ENCODE results near the gene GGCT.
"Not testable (repeated sequence)": the region's sequence is repeated elsewhere in the genome, so short reads cannot be mapped to it uniquely, and the experiment has no call there.

The GGCT gene, protein sequence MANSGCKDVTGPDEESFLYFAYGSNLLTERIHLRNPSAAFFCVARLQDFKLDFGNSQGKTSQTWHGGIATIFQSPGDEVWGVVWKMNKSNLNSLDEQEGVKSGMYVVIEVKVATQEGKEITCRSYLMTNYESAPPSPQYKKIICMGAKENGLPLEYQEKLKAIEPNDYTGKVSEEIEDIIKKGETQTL

DNA sequence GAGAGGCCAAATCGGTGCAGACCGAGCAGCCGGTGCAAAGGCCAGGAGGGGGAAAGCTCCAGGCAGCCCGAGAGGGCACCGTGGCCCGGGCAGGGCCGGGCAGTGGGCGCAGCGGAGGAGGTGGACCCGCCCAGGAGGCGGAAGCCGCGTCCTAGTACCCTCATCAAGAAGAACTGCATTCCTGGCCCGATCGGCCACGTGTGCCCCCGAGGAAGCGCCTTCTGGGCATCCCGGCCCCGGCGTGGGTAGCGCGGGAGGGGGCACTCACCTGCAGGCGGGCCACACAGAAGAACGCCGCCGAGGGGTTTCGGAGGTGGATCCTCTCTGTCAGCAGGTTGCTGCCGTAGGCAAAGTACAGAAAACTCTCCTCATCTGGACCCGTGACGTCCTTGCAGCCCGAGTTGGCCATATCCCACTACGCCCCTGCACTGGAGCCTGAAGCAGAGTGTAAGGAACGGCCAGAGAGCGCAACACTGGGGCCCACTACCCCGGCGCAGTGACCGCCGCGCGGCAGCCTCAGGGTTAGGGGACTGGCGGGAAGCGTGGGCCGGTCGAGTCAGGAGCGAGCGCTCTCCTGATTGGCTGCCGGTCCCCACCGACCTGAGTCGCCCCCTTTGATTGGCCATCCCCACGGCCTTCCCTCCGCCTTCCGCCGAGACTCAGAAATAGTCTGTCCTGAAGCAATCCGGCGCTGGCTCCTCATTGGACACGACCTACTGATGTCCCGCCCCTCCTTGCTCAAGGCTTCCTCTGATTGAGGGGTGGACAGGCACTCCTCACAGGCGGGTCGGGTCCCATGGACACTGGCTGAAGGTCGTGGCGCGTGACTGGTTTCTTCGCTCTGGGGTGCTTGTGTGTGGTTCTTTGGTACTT is at the start of gene GGCT:
Gene GGCT (minus strand): TSS at position 529 of the 873 bp plus-strand sequence. CDS start 120 bp downstream, at position 409.
- peak; percentile 94 to 97 (median 95) for DNase-seq (ENCODE audit: low read depth in 2 of 3, low spot score in 1 of 3)

DNA sequence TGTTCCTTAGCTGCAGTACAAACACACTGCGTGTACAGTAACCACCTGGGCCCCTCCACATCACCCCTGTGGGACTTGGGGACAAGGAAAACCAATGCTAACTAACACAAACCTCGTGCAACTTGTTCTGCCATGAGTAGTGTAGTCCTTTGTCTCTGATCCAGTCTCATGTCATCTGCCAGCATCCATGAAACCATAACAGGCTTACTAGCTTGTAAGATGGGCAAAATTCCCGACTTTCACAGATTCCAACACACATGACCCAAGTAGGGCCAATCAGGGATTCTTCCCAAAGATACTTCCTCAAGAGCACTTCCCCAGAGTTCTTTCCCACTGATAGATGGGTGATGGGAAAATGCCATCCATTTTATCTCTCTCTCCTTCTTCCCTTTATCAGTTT is 48.9 kb upstream of the GGCT start:
- no peak for DNase-seq (ENCODE audit: low read depth in 2 of 3, low spot score in 1 of 3)

DNA sequence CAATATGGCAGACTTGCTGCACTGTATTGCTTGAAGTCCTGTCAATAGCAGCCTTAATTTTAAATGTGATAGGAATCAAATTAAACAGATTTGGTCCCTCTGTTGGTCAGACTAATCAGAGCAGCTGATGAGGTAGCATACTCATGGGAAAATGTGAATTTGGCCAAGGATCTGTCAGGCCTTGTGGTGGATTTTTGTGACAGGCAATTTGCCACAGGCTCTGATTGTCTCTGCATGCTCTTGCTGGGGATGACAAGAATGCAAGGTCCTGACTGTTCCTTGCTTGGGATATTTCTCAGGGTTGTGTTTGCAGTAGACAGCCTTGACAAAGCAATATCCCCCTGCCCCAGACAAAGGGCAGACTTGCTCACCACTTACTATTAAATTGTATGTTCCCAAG is 48.5 kb upstream of the GGCT start:
- no peak for DNase-seq (ENCODE audit: low read depth in 2 of 3, low spot score in 1 of 3)

DNA sequence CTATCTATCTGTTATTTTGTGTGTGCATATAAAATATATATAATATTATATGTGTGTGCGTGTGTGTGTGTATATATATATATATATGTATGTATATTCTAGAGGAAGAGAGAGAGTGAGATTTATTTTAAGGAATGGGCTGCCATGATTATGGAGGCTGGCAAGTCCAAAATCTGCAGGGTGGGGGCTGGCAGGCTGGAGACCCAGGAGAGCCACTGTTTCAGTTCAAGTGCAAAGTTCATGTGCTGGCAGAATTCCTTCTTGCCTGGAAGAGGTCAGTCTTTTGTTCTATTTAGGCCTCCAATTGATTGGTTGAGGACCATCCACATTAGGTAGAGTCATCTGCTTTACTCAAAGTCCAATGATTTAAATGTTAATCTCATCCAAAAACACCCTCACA is 47.7 kb upstream of the GGCT start:
- no peak for DNase-seq (ENCODE audit: low read depth in 2 of 3, low spot score in 1 of 3)

DNA sequence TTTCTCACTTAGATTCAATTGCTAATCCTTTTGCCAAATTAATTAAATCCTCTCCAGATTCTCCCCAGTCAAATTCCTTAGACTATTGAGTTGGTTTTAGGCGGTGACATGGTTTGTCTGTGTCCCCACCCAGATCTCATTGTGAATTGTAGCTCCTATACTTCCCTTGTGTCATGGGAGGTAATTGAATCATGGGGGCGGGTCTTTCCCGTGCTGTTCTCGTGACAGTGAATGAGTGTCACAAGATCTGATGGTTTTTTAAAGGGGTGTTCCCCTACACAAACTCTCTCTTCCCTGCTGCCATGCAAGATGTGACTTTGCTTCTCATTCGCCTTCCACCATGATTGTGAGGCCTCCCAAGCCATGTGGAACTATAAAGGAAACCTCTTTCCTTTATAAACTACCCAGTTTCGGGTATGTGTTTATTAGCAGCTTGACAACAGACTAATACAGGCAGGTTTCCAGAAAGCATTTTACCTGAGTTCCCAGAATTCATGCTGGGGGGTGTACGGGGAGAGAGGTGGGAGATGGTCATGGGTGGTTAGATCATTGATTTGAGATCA is 45.4 kb upstream of the GGCT start:
- DNase-seq (ENCODE audit: low read depth in 2 of 3, low spot score in 1 of 3), result no peak

DNA sequence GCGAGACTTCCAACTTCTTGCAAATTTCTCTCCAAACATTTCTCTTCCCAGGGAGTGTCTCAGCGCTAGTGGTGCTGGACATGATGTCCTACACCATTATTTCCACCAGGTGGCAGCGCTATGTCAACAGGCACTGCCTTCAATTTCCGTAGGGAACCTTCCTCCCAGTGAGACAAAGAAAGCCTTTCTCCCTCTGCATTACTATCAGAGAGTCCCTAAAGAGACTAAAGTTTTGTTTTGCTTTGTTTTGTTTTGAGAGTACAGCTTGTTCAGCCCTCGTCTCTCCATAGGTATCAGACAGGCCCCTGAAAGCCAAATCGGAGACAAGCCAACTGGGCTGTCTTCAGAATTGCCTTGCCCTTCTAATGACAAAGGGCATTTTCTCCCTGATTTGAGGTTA is 44.2 kb upstream of the GGCT start:
- peak in 2 of 3 donors; percentile 15 to 34 for DNase-seq (ENCODE audit: low read depth in 2 of 3, low spot score in 1 of 3)

DNA sequence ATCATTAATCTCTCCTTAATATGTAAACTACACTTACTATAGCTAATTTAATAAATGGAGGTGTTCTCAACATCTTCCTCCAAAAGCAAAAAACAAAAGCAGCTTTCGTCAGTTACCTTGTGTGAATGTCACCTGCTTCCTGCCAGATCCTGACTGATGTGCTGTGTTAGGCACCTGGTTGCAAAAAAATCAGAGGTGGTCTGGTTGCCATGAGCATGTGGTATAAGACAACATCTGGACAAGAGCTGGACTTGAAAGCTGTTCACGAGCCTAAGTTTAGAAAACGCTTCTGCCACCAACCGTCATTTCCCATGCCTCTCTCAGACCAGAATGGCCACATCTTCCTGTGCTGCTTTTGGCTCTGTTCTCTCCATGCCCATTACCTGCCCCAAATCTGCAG is 42.0 kb upstream of the GGCT start:
- no peak for DNase-seq (ENCODE audit: low read depth in 2 of 3, low spot score in 1 of 3)

DNA sequence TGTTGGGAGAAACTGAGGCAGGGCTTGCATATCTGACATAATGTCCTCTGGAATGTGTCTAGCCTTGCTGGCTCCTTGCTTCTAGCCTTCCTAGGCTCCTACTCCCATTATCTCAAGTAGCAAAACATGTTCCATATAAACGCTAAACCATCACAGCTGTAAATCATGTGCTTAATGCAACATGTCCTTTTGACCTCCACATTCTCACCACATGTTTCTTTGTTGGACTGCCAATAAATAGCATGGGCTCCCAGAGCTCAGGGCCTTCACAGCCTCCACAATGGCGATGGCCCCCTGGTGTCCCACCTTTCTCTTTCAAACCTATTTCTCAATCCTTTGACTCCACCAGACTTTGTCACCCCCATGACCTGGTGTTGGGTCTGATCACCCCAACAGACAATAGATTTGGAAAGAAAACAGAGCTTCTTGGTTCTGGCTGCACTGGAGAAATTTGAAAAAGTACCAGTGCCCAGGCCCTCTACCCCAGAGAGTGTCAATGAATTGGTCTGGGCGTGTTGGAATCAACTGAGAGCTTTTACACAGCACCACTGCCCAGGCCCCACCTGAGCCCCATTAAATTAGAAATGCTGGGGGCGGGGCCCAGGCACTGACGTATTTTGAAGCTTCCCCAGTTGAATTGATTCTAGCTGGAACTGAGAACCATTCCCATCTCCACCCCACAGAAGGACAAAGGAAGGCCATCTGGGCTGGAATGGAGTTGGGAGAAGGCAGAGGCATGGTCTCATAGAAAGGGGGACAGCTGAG is 41.3 kb upstream of the GGCT start:
- DNase-seq (ENCODE audit: low read depth in 2 of 3, low spot score in 1 of 3), result no peak

DNA sequence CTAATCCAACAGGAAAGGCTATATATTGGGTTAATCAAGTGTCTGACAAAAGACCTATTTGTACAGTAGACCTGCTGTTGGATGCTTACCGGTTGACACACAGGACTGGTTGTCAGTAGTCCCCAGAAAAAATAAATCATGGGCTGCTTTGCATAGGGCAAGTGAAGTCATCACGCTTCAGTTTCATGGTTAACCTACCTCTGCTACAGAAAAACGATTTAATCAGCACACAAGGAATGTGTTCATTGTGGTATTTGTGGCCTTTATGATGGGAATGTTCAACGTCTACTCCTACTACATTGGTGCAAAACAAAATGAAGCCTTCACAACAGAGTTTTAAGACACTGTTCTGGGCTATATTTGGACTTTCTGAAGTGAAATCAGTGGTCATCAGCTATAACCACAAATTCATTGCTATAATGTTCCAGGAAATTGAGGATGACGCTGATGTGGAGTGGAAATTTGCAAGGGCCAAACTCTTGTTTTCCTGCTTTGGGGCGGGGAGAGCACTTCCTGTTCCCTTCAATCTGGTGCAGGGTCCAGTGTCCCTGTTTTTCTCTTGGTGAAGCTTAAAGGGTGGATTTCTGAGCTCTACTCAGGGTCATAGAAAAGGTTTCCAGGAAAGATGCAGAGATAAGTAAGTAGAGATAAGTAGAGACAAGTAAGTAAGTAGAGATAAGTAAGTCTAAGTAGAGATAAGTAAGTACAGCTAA is 39.3 kb upstream of the GGCT start:
- no peak for DNase-seq (ENCODE audit: low read depth in 2 of 3, low spot score in 1 of 3)

DNA sequence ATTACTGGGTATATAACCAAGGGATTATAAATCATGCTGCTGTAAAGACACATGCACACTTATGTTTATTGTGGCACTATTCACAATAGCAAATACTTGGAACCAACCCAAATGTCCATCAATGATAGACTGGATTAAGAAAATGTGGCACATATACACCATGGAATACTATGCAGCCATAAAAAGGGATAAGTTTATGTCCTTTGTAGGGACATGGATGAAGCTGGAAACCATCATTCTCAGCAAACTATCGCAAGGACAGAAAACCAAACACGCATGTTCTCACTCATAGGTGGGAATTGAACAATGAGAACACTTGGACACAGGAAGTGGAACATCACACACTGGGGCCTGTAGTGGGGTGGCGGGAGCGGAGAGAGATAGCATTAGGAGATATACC is 38.5 kb upstream of the GGCT start:
- DNase-seq (ENCODE audit: low read depth in 2 of 3, low spot score in 1 of 3), result not testable (repeated sequence)

DNA sequence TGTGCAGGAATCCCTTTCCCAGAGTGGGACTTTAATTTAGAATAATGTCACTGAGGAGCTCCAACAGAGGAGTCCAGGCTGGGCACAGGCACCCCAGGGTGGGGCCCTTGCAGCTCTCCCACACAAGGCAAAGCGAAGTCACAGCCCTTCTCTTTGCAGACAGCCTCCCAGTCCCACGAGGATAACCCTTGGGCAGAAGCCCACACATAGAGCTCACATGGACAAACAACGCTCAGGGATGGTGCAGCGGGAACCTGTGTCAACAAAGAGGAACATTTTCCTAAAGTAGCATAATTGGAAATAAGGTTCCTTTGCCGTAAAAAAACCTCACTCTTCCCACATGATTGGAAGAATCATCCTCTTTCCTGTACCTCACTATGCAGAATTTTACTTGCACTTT is 29.3 kb upstream of the GGCT start:
- no peak for DNase-seq (ENCODE audit: low read depth in 2 of 3, low spot score in 1 of 3)

DNA sequence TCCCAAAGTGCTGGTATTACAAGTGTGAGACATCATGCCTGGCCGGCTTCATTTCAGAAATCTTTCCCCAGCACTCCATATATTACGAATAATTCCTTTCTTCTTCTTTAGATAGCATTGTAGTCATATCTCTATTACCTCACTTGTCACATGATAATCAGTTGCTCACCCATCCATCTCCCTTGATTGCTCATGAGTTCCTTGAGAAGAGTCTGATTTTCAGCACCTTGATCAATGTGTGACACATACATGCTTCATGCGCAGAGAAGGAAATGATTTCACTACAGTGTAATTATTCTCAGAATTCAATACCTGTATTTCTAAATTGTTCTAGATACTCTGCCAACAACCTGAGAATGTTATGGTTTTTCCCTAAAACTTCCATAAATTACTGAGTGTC is 26.7 kb upstream of the GGCT start:
- DNase-seq (ENCODE audit: low read depth in 2 of 3, low spot score in 1 of 3), result no peak

DNA sequence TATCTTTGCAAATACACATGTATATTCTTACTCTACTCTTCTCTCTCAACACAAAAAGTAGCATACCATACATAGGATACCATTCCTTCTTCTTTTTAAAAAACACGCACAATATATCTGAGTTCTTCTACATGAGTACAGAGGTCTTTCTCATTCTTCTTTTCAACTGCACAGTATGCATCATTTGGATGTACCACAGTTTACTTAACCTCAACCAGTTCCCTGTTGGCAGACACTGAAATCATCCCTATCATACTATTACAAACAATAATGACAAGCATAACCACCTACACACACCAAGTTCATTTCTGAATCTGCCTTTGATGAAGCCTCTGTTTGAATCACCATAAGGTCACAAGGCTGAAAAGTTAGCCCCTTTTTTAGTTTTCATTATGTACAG is 25.7 kb upstream of the GGCT start:
- DNase-seq (ENCODE audit: low read depth in 2 of 3, low spot score in 1 of 3), result no peak

DNA sequence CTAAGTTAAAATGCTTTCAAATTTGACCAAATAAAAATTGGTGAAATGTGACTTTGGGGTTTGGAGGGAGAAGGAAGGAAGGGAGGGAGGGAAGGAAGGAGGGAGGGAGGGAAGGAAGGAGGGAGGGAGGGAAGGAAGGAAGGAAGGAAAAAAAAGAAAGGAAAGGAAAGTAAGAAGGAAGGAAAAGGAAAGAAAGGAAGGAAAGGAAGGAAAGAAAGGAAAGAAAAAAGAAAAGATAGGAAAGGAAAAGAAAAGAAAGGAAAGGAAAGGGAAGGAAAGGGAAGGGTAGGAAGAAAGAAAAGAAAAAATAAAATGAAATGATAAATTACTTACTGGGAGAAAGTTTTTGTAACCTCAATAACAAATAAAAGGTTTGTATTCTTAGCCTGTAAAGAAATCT is 24.1 kb upstream of the GGCT start:
- DNase-seq (ENCODE audit: low read depth in 2 of 3, low spot score in 1 of 3), result no peak

DNA sequence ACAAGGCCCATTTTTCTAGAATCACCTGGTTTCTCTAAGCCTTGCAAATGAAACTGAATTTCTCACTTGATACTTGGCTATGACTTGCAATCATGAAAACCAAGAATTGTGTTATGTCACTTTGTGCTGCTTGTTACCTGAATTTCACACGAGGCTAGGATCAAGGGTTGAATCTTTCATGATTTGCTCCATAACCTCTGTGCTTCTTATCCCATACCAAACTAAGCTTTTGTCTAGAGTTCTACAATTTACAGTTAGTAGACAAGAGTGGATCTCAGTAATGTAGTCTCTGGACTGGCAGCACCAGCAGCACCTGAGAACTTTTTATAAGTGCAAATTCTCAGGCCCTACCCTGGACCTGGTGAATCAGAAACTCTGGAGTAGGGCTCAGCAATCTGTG is 22.7 kb upstream of the GGCT start:
- DNase-seq (ENCODE audit: low read depth in 2 of 3, low spot score in 1 of 3), result not testable (repeated sequence)

DNA sequence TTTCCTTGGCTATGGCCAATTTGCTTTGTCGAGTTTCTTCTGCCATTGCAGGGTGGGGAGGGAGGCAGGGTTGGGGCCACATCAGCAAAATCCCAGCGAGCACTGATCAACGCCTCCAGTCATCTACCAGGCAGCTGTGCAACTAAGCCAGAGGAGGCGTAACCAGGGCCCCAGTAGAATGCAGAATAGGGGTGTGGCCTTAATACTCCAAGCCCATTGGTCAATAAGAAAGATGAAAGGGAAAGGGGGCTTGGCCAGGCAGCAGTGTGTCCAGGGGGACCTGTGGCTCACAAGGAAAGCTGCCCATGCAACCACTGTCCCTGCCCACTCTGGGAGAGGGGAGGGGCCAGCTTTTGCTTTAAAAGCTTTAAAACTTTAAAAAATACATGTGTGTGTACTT is 21.5 kb upstream of the GGCT start:
- DNase-seq (ENCODE audit: low read depth in 2 of 3, low spot score in 1 of 3), result no peak

DNA sequence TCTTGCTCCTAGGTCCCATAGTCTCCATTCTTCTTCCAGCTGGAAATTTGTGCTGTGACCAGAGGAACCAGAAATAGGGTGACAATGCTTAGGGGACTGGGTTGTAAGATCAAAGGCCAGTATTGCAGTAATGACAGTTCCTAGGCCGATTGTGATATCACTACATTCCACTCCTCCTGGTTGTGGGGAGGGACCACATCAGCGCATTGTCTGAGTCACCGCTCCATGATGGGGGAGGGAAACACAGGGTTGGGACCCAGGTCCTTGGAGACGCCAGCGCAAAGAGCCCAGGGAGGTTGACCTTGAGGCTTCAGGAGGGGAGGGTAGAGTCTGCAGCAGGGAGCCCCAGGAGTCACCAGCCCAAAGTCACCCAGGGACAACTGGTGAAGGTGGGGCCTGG is 20.8 kb upstream of the GGCT start:
- no peak for DNase-seq (ENCODE audit: low read depth in 2 of 3, low spot score in 1 of 3)

DNA sequence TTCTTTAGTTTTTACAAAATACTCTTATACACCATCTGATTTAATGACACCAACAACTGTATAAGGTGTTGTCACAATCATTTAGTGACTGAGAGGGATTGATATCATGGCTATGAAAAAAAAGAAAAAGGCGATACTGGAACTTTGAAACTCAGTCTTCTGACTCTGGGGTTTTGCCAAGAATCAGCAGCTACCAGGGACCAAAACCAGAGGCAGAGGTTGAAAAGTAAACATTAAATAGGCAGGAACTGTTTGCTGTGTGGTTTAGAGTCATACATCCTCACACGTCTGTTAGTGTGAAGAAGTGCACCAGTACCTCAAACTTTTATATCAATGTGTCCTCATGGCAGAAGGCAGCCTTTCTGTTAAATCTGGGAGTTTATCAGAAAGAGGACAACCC is 19.9 kb upstream of the GGCT start:
- DNase-seq (ENCODE audit: low read depth in 2 of 3, low spot score in 1 of 3), result no peak

DNA sequence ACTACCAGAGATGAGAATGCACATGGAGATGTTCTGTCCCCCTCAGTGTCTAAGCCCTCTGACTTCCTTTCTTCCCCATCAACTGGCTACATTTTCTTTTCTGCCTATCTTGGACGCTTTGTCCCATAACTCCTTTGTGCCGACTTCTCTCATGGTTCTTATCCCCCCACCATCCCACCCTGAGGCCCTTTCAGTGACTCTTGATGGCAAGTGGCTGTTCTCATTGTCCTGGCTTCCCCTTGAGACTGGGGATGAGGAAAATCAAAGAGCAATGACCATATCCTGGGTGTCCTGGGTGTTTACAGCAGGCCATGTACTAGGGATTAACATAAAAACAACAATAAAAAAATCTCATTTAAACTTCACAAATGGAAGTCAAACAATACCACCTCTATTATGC is 18.8 kb upstream of the GGCT start:
- DNase-seq (ENCODE audit: low read depth in 2 of 3, low spot score in 1 of 3), result no peak

DNA sequence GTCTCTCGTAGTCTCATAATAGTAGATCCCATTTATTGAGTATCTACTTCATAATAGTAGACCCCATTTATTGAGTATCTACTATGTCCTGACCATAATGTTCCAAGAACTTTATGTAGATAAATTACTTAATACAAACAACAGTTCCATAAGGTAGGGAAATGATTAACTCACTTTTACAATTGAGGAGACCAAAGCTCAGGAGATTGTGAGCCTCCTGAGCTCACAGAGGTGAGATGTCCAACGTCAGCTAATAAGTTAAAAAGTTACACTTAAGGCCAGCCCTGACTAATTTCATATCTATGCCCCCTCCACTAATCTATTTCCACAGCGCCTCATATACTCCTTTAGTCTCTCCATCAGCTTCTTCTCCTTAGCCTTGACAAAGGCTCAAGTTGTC is 17.5 kb upstream of the GGCT start:
- no peak for DNase-seq (ENCODE audit: low read depth in 2 of 3, low spot score in 1 of 3)

DNA sequence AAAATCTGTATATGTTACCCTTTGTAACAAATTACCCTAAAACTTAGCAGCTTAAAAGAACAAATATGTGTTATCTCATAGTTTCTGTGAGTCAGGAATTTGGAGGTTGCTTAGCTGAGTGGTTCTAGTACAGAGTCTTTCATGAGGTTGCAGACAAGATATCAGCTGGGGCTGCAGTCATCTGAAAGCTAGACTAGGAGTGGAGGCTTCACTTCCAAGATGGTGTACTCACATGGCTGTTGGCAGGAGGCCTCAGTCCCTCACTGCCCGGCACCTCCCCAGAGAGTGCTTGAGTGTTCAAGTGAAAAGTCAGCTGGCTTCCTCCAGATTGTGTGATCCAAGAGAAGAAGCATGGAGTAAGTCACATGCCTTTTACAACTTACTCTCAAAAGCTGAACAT is 16.9 kb upstream of the GGCT start:
- DNase-seq (ENCODE audit: low read depth in 2 of 3, low spot score in 1 of 3), result no peak
